HG03457 (cell line): ENCODE measurements around the gene KLF4.
"Not testable (repeated sequence)": the region's sequence is repeated elsewhere in the genome, so short reads cannot be mapped to it uniquely, and the experiment has no call there.

ENCODE experiments used
- ATAC-seq: cut with Tn5 transposase; IDR thresholded peaks from one replicate; pipeline ENCODE4 v1.9.1; 2021; ENCODE audit warnings: moderate number of reproducible peaks; ENCODE audit not compliant: unreplicated experiment

The KLF4 gene

DNA sequence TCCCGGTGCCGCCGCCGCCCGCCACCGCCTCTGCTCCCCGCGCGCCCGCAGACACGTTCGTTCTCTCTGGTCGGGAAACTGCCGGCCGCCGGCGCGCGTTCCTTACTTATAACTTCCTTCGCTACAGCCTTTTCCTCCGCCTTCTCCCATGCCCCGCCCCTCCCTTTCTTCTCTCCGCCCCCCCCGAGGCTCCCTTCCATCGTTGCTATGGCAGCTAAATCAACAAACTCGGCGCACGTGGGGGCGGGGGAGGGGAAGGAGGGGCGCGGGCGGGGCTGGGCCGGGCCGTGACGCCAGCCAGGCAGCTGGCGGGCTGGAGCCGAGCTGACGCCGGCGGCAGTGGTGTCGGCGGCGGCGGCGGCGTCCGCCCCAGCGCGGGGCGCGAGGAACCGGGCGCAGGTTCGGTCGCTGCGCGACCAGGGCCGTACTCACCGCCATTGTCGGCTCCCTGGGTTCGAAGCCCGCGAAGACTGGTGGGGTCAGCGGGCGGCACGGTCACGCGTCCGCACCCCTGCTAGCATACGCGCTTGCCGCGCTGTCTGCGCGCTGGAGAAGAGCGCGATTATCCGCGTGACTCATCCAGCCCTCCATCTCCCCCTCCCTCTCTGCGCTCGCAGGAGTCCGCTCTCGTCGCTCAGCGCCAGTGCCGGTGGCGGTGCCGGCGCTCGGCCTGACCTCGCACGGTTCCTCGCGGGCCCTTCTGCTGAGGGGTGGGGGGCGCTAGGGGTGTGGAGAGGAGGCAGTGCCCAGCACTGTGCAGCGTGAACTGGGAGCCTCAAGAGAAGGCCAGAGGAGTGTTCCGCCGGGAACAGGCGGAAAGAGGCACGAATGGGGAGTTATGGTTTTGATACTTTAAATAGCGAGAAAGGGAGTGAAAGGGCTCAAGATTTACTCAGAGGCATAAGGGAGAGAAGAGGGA, at the start of gene KLF4:
Gene KLF4, minus strand, starts transcription at position 83 of the 919 bp plus-strand sequence. CDS start 597 bp downstream, outside the sequence.
- peak; percentile 57 for ATAC-seq

DNA sequence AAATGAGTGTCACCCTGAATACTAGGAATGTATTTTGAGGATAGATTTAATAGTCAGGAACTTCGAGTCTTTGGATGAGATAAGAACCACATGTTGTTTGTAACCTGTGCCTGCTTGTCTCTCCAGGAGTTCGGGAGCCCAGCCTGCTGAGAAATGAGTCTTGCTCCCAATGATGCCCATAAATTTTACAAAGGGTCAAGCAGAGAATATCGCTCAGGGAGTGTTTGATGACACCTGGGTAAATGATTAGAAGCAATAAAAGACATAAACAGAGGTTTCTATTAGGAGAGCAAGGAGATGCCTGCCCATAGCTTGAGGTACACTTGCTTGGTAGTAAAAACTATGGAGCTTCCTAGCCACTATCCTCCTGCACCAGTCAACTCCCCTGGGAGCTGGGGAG, 46.9 kb upstream of the KLF4 start:
- ATAC-seq: no peak

DNA sequence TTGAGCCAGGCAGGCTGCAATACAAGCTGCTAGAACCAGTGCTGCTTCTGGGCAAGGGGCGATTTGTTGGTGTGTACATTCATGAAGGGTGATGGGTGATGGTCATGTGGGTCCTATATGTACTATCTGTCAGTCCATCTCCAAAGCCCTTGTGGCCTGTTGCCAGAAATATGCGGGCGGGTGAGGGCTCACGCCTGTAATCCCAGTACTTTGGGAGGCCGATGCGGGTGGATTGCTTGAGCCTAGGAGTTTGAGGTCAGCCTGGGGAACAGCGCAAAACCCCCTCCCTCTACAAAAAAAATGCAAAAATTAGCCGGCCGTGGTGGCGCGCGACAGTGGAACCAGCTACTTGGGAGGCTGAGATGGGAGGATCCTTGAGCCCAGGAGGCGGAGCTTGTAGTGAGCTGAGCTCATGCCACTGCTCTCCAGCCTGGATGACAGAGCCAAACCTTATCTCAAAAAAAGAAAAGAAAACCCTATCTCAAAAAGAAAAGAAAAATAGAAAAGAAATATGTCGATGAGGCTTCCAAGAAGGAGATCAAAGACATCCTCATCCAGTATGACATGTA, 45.0 kb upstream of the KLF4 start:
- no peak for ATAC-seq

- no peak for ATAC-seq
These were observed 41.1 kb upstream of the KLF4 start for GRCh38 chr9:107530679-107531078.

DNA sequence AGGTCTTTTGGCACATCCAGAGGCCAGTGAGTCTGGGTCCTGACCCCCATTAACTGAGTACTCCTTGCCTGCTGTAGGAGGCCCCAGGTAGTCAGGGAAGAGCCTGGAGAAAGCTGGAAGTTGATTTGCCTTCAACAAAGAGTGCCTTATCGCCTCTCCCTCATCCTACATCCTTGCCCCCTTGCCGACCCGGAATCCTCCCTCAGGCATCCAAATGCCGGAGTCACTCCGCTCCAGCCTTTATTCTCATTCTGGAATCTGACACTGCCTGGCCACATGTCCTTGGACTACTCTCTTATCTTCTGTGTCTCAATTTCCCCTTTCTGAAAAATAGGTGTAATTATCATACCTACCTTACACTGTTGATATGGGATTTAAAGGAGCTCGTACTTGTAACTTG, 39.1 kb upstream of the KLF4 start:
- ATAC-seq: no peak

GRCh38 chr9:107523539-107523938, 34.0 kb upstream of the KLF4 start:
- ATAC-seq: no peak

- no peak for ATAC-seq
These were observed 30.6 kb upstream of the KLF4 start for GRCh38 chr9:107520186-107520585.

GRCh38 chr9:107518037-107518807, 28.7 kb upstream of the KLF4 start:
- no peak for ATAC-seq

DNA sequence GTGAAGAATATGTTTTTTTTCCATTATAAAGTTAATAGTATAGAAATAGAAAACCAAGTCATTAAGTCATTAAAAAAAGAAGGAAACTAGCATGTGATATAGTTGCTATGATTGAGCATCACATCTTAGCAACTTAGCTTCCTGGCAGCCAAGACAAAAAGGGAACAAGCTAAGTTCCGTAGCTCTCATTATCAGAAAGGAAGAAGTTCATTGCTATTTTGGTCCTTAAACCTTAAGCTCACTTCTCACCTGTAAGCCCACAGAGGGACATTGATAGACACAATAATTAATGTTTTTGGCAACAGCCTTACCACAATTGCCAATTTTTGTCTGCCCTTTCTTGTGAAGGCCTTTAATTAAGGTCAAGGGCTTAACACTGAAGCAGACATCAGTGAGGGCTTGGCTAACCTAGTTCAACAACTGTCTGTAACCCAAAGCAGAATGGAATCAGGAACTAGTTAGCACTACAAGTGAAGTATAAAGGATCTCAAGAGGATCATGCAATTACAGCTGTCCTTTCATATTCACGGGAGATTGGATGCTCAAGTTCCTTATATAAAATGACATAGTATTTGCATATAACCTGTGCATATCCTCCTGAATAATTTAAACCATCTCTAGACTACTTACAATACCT, 24.0 kb upstream of the KLF4 start:
- no peak for ATAC-seq

DNA sequence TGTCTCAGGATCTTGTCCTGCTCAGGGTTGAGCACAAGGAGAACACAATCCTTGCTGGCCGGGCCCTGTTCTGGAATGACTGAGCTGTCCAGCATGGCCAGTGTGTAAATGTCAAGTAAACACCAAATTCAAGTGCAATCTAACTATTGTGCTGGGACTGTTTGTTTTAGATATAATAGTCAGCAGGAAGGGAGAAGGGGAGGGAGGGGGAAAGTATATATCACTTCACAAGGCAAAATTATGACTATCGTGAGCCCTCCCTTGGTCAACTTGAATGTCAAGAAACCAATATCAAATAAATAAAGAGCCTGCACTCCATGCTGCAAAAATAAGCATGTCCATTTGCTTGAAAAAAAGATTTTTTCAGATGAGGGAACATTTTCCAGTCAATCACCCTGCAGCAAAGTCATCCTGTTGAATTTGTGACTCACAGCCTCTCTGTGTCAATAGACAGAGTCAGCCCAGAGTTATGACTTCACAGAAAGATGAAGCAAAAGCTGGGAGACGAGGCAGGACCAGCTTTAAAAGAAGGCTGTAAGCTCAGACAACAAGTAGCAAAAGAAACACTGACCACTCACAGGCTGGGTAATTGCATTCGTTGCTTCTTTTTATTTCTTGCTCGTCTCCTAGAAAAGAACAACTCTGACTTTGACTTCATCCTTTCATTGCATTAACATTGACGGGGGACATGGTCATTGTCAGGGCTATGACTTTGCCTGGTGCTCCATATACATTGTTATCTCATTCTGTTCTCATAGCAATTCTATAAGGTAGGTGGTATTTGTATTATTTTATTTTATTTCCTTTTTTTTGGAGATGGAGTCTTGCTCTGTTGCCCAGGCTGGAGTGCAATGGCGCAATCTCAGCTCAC, 15.3 kb upstream of the KLF4 start:
- ATAC-seq: no peak

DNA sequence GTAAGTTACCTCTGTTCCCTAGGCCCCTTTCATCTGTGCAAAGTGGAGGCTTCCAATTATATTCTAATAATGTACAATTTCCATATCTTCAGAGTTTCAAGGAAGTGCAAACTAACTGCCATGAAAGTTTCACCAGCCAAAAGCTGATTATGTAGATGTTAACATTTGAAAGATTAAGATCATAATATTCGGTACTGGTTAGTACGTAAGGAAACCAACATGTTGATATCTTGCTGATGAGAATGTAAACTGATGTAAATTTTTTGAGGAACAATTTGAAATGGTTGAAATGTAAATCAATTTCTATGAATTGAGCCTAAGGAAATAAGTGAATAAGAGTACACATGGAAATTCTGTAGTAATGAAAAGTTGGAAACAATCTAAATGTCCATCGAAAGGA, 12.9 kb upstream of the KLF4 start:
- no peak for ATAC-seq

DNA sequence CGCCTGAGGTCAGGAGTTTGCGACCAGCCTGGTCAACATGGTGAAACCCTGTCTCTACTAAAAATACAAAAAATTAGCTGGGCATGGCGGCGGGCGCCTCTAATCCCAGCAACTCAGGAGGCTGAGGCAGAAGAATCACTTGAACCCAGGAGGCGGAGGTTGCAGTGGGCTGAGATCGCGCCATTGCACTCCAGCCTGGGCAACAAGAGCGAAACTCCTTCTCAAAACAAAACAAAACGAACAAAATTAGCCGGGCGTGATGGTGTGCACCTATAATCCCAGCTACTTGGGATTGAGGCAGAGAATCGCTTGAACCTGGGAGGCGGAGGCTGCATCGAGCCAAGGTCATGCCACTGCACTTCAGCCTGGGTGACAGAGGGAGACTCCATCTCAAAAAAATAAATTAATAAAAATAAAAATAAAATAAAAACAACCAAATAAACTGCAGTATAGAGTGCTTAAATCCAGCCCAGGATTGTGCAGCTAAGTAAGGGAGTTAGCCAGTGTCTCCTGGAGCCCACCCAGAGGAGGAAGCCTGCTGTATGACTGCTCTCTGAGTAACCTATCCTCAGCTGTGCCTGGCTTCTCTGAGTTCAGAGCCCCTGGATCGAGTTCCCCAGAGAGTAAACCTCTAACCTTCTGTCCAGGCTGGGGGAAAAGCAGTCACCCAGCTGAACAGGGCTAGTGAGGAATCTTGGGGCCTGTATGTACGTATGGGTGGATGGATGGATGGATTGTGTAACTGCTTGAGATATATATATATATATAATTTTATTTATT, 11.0 kb upstream of the KLF4 start:
- ATAC-seq: not testable (repeated sequence)

DNA sequence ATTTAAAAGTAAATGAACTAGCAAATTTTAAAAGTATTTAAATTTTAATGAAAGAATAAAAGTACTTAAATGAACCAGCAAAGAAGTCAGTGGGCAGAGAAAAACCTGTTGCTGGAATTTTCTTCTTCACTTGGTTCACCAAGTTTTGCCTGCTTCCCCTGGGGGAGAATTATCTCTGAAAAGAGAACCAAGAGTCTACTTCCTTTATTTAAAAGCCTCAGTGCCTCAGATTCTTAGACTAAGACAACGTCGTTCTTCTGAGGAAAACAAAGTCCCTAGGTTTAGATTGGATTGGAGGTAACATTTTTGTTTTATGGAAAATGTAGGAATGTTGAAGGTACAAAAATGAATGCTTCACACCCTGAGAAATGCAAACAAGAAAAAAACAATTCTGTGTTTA, 7.4 kb upstream of the KLF4 start:
- no peak for ATAC-seq

DNA sequence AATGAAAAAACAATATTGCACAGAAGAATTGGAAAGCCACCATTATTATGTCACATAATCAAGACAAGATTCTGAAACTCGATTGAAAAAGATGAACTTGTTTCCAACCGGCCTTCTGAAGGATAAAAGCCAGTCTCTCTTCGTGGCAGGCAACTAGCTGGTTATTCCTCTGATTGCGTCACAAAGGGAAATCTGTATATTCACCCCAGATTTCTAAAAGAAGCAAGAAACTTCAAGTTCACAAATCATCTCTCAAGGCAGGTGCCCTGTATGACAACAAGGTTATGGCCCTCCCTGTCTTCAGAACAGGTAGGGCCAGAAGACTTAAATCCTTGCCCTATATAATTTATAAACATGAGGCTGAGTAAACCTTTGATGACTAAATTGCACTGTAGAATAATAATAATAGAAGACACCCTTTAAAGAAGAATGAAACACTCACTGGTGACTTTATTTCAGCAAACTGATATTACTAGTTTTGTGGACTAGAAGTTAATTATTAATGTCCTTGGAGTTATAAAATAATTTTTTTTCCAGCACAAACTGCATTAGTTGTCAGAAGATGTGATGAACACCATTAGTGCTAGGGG, 2.9 kb upstream of the KLF4 start:
- ATAC-seq: no peak

GRCh38 chr9:107491081-107492053, 1.8 kb upstream of the KLF4 start:
- ATAC-seq: no peak

- not testable (repeated sequence) for ATAC-seq
These were observed 1.0 kb upstream of the KLF4 start for GRCh38 chr9:107490606-107490970.

GRCh38 chr9:107489144-107489673, 360 bp downstream of the KLF4 start:
- ATAC-seq: peak; percentile 35
